NK-92 treated with Interleukin-12 subunit alpha and Interleukin-12 subunit beta, amount 100 ng/mL, for 24 hours (cell line): ENCODE measurements around the gene PXMP4.

Experiments
- DNase-seq: peaks from one replicate; lab custom pipeline; 2025; lab: John Stamatoyannopoulos, UW

The PXMP4 gene

DNA sequence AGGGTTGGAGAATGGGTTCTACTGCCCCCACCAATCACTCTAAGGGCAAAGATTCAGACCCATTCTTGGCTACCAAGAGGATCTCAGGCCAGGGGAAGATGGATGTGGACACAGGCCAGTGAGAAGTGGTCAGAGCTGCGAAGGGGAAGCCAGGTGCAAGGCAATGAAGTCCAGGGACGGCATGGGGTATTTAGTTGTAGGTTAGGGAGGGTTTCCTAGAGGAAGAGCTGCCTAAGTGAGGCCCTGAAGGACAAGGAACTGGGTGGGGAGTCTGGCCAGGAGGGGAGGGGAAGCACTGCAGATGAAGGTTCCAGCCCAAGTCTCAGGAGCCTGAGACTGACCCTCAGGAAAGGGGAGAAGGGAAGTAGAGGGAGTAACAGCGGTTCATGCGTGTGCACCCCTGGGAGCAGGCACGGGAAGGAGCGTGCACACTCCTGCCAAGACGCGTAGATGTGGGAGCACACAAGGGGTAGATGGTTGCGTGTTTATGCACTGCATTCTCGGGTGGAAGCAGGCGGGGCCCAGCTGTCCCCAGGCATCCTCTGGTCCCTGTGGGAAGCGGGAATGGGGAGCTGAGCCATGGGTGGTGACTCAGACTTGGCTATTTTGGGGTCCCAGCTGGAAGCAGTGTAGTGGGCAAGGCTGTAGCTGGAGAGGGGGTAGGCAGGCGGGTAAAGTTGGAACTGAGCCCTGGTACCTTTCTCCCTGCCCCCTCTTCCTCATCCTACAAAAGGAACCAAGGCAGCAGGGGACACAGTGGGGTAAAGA is 50.1 kb downstream of the PXMP4 start:
- no peak for DNase-seq

DNA sequence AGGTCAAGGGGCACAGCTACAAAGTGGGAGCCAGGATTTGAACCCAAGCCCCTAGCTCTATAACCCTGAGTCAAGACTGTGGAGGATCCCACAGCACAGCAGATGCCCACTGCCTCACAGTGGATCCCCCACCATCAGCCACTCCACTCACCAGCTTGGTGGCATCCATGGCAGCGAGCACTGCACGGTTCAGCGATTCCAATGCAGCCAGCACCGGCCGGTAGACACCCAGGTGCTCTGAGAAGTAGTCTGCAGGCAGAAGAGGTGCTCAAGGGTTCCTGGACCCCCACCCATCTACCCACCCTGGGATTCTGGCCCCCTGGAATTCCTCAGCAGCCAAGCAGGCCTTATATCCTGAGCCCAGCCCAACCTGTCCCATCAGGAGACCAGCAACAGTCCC is 50.9 kb downstream of the PXMP4 start:
- DNase-seq: no peak

DNA sequence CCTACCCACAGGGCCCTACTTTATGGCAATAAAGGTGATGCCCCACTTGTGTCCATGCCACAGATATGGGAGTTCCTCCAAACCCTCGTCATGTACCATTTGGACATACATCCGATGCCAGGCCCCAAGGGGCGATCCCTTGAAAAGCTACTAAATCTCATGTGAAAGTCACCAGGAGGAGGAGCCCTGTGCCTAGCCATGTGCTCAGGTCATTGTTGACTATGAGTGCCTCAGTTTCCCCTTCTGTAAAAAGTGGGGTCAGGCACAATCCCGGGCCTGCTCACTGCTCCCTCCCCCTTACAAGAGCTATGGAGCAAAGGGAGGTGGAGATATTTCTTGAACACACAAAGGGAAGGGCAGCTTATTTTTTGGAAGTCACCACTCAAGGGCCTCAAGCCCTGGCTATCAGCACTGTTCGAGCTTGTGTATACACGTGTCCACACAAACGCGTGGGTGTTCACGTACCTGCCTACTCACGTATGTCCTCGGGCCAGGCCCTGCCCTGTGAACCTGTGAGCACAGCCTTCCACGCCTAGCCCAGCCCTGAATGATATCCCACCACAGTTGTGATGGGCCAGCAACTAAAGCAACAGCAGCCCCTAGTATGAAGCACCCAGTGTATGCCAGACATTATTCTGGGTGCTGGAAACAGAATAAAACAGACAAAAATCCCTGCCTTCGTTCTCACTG is 51.5 kb downstream of the PXMP4 start:
- DNase-seq: no peak

DNA sequence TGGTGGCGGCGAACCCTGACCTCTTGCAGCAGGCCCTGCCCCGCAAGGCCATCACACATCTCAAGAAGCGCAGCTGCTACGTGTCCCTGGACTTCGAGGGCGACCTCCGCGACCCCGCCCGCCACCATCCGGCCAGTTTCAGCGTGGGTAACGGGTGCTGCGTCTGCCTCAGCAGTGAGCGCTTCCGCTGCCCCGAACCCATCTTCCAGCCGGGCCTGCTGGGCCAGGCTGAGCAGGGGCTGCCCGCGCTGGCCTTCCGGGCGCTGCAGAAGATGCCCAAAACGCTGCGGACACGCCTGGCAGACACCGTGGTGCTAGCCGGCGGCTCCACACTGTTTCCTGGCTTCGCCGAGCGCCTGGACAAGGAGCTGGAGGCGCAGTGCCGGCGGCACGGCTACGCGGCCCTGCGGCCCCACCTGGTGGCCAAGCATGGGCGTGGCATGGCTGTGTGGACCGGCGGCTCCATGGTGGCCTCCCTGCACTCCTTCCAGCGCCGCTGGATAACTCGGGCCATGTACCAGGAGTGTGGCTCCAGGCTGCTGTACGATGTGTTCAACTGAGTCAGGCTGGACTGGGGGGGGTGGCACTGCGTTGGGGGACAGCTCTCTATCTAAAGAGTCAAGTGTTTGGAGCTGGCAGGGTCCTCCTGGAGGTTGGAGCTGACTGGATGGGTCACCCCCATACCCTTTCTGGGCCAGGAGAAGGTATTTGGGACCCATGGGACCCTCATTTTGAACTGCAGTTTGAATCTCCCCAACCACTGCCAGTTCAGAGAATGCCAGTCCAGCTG is 52.2 kb downstream of the PXMP4 start:
- peak; percentile 53 for DNase-seq

DNA sequence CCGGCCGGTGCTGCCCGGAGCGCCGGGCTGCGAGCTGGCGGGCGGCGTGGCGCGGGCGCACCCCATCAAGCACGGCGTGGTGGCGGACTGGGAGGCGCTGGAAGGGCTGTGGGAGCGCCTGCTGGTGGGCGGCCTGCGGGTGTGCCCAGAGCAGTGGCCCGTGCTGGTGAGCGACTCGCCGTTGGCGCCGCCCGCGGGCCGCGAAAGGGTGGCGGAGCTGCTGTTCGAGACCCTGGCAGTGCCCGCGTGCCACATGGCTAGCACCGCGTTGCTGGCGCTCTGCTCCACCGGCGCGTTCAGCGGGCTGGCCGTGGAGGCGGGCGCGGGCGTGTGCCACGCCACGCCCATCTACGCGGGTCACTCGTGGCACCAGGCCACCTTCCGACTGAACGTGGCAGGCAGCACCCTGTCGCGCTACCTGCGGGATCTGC is 52.9 kb downstream of the PXMP4 start:
- peak; percentile 50 for DNase-seq

DNA sequence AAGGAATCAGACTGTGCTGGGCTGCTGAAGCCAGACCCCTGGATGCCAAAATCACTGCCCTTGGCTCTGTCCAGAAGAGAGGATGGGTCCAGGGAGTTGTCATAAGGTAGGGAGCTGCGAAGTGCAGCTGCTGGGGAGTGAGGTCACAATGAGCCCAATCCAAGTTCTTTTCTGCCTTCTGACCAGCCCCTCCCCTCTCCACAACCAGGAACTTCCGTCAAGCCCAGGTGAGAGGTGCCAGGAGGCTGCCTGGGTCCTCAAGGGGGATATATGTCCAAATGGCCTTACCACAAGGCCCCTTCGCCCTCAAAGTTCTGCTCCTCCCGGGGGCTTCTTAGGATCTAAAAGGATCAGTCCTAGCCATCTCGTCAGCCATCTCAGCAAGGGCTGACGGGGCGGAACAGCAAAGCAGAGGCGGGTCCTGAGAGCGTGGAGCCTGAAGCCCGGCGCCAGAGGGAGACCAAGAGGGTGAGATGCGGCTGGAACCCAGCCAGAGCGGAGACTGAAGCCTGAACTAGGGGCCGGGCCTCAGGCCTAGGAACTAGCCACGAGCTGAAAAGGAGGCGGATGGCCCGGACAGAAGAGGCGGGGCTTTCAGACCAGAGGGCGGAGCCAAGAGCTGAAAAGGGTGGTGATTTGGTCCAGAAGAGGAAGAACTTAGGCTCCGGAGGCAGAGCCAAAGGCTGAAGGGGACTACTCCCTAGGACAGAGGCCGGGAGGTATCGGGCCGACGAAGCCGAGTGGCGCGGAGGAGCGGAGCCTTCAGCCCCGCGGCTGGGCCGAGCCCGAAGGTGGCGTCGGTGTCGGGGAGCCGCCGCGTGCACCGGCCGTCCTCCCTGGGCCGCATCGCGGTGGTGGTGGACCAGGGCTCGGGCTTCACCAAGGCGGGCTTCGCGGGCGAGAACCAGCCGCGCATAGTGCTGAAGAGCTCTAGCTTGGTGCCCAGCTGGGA is 53.5 kb downstream of the PXMP4 start, which contains the start of gene ACTL10:
ACTL10 (plus strand) TSS at position 651 of the 952 bp plus-strand sequence. CDS start 555 bp downstream, outside the sequence.
- peak; percentile 61 for DNase-seq

DNA sequence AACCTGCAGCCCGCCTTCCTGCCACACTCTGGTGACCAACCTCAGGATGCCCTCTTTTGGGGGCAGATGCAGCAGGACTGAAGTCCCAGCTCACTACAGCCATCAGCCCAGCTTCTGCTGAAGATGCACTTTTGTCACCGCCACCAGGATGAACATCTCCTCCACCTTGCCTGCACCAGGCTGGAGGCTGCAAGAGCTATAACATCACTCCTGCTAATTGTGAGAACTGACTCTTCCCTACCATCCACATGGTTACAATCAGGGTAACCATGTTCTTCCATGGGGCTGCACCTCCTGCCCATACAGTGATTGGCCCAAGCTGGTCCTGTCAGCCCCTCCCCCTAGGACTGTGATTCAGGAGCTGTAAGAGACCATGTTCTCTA is 55.4 kb downstream of the PXMP4 start:
- no peak for DNase-seq

DNA sequence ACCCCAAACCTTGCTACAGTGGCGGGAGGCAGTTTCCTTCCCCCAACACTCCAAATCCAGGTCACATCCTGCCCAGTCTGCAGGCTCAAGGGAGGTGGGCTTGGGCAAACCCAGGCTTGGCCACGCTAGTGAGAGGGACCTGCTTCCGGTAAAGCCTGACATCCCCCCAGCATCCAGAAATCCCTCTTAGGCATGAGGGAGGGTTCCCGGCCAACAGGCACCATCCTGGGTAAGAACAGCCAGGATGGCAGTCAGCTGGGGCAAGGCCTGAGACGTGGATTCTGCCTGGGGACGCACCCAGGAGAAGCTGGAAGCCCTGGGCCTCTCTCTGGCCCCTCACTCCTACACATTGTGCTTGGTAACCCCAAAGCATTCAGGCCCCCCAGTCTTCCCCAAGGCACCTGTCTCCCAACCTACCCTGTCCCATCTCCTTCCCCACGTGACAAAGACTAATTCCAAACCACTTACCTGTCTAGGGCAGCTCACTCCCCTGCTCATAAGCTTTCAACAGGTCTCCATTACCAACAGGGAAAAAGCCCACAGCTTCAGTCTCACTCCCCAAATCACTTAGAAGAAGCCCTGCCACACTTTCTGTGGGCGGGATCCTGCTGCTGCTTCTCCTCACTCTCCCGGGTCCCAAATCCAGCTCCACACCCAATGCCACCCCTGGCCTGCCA is 55.9 kb downstream of the PXMP4 start:
- no peak for DNase-seq

DNA sequence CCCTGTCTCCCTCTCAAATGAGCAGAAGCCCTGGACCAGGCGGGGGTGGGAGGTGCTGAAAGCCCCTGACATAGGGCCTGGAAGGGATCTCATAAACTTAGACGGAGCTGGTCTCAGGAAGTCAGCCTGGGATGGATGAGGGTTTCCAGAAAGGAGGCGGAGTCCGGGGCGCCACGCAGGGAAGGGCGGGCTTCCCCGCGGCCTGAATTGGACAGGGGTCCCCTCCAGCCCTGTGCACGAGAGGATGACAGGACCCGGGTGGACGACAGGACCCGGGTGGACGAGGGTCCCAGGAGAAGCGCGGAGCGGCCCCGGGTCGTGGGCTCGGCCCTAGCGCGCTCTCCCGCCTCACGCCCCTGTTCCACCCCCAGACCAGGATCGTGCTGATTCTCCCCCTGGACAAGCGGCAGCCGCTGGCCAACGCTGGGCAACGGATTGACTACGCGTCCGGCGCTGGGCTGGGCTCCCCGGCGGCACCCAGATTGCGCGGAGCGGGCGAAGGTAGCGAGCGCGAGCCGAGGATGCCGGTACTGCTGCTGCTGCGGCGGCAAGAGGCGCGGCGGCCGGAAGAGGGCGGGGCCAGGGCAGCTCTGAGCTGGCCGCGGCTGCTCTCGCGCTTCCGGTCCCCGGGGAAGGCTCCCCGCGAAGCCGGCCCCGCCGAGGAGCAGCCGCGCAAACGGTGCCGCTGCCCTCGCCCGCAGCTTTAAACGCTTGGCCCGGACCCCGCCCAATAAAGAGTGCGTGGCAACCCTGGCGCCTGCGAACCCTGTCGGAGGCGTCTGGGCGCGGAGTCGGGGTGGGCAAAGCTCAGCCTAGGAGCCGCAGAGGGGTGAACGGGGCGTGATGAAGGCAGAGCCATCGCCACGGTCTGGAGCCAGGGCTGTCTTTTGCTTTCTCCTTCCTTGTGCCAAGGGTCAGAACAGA is 56.7 kb downstream of the PXMP4 start:
- DNase-seq: peak; percentile 71

DNA sequence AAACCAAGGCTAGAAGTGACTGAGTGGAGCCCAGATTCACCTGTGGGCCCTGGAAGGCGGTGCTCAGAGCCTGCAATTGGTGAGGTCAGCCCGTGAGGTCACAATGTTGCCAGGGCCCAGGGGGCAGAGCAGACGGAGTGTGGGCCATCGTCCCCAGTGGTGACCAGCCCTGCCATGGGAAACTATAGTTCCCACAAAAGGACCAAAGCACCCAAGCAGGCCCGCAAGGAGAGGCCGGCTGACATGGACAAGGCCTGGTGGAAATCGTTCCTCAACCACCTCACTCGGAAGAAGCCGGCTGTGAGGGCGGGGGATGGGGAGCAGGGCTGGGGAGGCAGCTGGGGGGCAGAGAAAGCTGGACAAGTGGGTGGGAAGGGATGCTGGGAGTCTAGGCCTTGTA is 57.9 kb downstream of the PXMP4 start, which contains the start of gene C20orf144:
C20orf144 (plus strand) TSS at position 156 of the 400 bp plus-strand sequence; CDS start at position 175, 19 bp downstream.
- no peak for DNase-seq

DNA sequence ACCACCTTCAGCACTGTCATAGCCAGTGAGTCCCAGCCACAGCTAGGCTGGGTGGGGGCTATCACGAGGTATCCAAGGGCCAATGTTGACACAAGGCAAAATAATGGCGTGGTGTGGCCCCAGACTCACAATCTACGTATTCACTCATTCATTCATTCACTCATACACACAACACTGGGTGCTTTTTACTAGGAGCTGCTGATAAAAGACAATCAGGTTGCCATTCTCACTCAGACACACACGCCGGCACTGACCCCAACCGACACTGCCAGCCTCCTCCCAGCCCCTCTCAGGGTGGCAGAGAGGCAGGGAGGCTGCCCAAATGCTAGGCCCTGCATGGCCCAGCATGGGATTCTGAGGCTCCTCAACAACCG is 59.4 kb downstream of the PXMP4 start:
- DNase-seq: no peak

DNA sequence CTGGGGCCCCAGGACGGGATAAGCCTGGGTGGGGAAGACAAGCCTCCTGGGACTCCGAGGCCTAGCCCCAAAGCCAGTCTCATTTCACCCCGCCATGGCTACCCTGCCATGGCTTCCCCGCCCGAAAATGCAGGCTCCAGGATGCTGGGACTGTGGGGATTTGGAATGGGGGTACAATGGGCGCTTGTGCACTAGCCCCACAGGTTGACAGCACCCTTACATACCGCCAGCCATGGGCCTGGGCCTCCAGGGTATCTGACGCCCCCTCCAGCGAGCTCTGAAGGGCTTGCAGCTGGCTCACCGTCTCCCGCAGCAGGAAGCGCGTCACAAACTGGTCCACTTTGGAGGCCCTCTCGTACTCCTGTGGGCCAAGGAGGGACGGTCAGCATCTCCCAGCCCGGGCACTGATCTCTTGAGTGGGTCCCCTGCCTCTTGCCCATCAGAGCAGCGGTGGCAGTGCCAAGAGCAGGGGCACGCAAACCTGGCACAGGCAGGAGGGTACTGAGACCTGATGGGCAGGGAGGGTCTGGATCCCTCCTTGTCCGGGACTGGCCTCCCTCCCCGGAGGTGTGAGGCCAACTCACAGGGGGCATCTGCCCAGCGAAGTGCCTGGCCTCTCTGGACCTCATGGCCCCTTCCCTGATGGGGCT is 60.0 kb downstream of the PXMP4 start:
- DNase-seq: no peak

DNA sequence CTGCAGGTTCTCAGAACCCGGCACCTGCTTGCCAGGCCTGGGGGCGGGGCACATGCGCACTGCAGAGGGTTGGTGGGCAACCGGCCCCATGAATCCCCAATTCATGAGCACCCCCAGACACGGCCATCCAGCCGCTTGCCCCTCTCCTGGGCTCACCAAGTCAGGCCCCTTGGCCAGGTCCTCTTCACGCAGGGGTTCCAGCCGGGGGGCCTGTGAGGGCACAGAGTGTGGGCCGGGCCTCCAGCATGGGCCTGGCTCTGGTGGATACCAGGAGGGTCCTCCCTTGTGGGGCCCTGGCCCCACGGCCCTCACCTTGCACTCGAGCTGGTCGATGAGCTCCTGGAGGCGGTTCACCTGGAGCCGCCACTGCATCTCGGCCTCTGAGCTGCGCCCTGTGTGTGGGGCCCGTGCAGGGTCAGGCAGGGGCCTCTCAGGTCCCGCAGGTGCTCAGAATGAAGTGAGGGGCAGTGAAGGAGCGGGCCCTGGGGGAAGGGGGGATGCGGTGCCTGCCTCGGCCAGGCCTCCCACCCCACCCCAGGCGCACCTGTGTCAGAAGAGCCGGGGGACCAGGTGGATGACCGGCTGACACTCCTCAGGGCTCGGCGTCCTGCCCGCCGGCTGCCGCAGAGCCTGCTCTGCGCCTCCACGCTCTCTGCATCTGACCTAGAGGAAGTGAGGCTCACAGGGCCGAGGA is 60.6 kb downstream of the PXMP4 start:
- DNase-seq: no peak

DNA sequence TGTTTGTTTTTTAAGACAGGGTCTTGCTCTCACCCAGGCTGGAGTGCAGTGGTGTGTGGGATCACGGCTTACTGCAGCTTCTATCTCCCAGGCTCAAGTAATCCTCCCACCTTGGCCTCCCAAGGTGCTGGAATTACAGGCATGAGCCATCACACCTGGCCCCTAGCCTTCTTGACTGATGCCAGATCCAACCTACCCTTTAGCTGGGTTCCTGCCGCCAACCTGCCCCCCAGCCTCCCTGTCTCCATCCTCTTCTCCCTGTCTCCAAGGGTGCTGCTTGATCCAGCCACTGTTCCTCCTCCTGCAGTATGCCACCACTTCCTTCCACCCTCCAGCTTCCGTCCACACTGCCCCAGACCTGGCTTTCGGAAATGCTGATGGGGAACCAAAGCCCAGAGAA is 61.2 kb downstream of the PXMP4 start:
- no peak for DNase-seq

DNA sequence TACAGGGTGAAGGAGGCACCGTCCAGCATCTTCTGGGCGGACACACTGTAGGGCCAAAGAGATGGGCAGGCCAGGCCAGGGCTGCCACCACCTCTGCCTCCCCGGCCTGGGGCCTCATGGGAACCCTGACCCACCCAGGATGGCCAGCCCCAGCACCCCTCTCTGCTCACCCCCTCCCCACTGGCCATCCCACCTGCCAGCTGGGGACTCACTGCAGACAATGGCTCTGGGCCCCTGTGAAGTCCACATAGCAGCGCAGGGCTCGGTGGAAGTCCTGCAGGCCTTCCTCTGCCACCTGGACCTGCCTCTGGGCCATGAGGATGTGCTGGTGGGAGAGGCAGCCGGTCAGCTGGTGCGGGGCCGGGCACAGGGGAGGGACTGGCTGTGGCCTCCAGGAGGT is 61.6 kb downstream of the PXMP4 start:
- no peak for DNase-seq

DNA sequence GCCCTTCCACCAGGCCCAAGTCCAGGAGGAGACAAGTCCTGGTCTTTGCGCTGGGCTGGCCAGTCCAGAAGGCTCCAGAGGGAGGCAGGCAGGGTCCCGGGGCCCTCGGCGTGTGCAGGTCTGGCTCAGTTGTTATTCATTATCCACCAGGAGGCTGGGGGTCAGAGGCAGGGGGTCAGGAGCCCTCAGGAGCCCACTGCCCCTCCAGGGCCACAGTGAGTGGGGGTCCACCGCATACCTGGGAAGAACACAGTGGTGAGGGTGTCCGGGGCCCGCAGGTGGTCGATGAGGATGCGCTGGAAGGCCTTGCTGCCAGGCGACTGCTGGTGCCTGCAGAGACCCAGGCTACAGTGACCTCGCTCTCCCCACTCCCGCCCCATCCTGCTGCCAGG is 62.4 kb downstream of the PXMP4 start:
- no peak for DNase-seq

DNA sequence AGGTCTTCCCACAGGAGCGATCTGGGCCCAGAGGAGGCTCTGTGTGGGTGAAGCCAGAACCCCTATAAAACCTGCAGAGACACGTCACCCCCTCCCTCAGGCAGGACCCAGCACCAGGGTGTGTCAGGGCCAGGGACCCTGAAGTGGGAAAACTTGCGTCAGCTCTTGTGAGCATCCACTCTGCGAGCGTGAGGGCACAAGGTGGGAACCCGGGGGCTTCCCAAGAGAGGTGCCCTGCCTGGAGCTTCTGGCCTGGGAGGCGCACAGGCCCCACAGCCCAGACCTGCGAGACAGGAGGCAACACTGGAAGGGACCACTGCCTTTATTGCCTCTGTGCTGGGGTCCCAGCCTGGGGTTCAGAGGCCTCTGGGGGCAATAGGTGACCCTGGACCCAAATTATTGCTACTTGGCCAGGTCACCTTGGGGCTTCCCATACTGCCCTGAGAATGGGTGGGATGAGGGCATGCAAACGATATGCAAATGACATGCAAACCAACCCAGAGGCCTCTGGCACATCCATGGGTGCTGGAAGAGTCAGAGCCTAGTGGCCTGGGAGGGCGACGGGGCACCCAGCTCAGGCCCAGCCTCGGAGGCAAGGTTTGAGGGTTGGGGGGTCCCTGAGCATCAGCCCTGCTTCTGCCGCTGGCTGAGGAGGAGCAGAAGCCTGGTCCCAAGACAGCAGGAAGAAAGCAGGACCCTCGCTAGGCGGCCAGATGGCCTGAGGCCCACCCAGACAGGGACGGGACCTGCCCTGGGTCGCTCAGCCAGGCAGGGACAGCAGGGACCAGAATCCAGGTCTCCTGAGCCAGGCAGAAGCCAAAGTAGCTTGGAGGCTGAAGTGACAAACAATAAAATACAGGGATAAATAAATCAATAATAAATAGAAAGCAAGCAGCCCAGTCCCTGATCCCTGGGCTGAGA is 63.1 kb downstream of the PXMP4 start:
- DNase-seq: no peak
